ENCODE measurements around the gene CHD3.
A peak's percentile ranks its signal among the peaks of the same experiment; 100 is the strongest.
"Not testable (repeated sequence)": the region's sequence is repeated elsewhere in the genome, so short reads cannot be mapped to it uniquely, and the experiment has no call there.

Gene CHD3

DNA sequence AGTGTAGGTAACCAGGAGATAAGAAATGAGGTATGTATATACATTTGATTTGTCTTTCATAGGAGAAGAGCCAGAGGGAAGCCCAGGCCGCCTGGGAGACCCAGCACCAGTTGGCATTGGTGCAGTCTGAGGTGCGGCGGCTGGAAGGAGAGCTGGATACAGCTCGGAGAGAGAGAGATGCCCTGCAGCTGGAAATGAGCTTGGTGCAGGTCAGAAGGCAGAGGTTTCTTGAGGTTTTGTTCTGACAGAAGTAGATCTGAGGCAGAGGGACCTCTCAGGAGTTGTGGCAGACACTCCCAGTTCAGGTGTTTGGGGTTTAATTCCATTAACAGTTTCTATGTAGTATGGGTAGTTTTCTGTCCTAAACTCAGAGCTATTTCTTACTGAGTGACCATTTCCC lies 51.4 kb downstream of the CHD3 start:
- DNase-seq, result no peak

DNA sequence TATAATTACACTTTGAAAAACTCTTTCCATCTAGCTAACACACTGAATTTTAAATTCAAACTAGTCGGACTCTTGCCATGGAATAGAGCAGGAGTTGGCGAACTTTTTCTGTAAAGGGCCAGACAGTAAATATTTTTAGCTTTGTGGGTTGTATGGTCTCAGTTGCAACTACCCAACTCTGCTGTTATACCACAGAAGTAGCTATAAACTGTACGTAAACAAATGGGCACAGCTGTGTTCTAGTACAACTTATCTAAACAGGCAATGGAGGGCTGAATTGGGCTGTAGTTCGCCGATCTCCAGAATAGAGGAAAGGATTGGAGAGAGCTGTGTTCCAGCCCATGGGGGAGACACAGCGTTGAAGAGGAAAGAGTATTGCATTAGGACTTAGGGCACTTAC lies 52.2 kb downstream of the CHD3 start:
- DNase-seq, result no peak

GRCh38 chr17:7943291-7943690 lies 54.7 kb downstream of the CHD3 start:
- no peak for DNase-seq

GRCh38 chr17:7944326-7944725 lies 55.7 kb downstream of the CHD3 start:
- DNase-seq, result no peak

- DNase-seq, result no peak
Observed at GRCh38 chr17:7945651-7946050, 57.1 kb downstream of the CHD3 start.

- DNase-seq, result no peak
Observed at GRCh38 chr17:7946441-7946840, 57.9 kb downstream of the CHD3 start.

DNA sequence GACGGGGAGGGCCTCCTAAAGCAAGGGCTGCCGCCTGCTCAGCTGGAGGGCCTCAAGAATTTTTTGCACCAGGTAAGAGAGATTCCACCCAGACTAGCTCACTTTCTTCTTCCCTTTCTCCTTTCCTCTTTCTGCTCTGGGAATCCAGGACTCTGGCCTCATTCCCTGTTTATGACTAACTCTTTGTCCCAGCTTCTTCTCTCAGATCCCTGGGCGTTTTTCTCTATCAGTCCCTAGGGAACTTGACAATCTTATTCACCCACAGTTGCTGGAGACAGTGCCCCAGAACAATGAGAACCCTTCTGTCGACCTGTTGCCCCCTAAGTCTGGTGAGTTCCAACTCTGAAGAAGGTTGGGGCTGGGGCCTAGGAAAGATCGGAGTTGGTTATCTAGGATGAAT lies 59.1 kb downstream of the CHD3 start:
- DNase-seq, result no peak

DNA sequence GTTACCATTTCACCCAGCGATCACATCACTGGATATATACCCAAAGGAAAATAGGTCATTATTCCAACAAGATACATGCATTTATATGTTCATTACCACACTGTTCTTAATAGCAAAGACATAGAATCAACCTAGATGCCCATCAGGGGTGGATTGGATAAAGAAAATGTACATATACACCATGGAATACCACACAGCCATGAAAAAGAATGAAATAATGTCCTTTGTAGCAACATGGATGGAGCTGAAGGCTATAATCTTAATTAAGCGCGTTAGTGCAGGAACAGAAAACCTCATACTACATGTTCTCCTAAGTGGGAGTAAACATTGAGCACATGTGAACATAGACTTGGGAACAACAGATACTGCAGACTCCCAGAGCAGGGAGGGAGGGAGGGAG lies 62.0 kb downstream of the CHD3 start:
- DNase-seq, result no peak

DNA sequence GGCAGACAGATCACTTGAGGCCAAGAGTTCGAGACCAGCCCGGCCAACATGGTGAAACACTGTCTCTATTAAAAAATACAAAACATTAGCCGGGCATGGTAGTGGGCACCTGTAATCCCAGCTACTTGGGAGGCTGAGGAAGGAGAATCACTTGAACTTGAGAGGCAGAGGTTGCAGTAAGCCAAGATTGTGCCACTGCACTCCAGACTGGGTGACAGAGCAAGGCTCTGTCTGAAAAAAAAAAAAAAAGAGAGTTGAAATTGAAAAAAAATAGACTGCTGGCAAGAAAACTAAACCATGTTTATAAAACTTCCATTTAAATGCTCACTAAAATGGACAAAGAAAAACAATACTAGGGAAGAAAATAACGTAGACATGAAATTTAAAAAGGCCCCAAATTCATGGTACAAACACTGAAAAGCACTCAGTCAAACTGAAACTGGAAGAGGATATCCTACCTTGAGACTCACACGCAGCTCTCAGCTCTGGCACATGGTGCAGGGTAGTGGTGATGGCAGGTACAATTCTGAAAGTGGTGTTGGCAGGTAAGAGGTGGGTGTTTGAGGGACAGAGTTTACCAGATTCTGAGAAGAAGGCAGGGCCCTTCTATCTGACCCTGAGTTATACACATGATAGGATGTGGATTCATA lies 62.7 kb downstream of the CHD3 start:
- DNase-seq, result no peak

GRCh38 chr17:7953266-7953665 lies 64.7 kb downstream of the CHD3 start:
- not testable (repeated sequence) for DNase-seq

DNA sequence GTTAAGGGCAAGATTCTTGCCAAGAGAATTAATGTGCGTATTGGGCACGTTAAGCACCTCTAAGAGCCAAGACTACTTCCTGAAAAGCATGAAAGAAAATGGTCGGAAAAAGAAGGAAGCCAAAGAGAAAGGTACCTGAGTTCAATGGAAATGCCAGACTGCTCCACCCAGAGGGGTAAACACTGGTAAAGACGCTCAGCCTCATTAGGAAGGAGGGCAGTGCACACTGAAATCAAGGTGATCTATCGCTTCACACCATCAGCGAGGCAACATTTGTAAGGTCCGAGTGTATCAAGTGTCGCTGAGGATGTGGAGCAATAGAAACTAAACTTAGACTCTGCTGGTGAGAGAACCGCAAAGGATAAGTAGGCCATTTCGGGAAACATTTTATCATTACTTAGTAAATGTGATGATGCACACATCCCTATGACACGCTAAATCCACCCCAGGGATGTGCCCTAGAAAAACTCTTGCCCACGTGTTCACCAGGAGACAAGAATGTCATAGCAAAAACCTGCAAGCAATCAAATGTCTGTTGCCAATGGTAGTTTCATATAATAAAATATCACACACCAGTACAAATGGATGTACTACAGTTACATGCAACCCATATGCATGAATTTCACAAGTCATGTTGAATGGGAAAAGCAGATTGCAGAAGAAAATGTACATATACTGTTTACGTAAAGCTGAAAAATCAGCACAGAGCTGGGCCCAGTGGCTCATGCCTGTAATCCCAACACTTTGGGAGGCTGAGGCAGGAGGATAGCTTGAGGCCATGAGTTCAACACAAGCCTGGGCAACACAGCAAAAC lies 67.0 kb downstream of the CHD3 start:
- DNase-seq, result no peak

- DNase-seq, result peak; percentile 60
Observed at GRCh38 chr17:7956228-7956965, 67.8 kb downstream of the CHD3 start.

GRCh38 chr17:7959503-7960253 lies 71.1 kb downstream of the CHD3 start:
- DNase-seq, result no peak

DNA sequence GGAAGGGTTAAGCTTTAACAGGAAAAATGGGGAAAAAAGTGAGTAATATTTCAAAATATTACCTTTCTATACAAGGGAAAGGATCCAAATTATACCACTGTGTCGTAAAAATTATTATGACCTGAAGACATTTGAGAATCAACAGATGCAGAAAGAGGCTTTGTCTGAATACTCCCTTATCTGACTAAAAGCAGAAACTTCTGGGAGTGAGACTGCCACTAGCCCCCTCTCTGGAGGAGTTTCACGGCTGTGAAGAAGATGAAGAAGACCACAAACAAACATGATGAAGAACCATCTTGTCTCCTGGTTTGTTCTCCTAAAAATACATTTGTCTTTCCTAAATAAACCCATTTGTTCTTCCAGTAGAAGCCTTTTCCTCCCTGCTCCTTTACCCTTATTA lies 72.8 kb downstream of the CHD3 start:
- no peak for DNase-seq

Measured in right hindlimb (tissue), 1 donor.